T47D (cell line): ENCODE data around the gene RND3.

Source experiments
- DNase-seq, 2 experiments: peaks; one replicate each; pipeline versions ENCODE4 v3.0.0 to v3.0.0-alpha.2; 2011 to 2012; ENCODE audit warnings: low read depth in 1 of 2, low spot score in 1 of 2
- JUND ChIP-seq: IDR thresholded peaks from 2 replicates; pipeline ENCODE4 v1.6.1; 2012; ENCODE audit warnings: low read depth
- in situ Hi-C: cut with HindIII; loops from 2 replicates; pipeline ENCODE4 v1.10.0; 2016; ENCODE audit warnings: low sequenced_read_pairs, low pct_unique_long_range_greater_than_20kb

The RND3 gene, protein sequence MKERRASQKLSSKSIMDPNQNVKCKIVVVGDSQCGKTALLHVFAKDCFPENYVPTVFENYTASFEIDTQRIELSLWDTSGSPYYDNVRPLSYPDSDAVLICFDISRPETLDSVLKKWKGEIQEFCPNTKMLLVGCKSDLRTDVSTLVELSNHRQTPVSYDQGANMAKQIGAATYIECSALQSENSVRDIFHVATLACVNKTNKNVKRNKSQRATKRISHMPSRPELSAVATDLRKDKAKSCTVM

DNA sequence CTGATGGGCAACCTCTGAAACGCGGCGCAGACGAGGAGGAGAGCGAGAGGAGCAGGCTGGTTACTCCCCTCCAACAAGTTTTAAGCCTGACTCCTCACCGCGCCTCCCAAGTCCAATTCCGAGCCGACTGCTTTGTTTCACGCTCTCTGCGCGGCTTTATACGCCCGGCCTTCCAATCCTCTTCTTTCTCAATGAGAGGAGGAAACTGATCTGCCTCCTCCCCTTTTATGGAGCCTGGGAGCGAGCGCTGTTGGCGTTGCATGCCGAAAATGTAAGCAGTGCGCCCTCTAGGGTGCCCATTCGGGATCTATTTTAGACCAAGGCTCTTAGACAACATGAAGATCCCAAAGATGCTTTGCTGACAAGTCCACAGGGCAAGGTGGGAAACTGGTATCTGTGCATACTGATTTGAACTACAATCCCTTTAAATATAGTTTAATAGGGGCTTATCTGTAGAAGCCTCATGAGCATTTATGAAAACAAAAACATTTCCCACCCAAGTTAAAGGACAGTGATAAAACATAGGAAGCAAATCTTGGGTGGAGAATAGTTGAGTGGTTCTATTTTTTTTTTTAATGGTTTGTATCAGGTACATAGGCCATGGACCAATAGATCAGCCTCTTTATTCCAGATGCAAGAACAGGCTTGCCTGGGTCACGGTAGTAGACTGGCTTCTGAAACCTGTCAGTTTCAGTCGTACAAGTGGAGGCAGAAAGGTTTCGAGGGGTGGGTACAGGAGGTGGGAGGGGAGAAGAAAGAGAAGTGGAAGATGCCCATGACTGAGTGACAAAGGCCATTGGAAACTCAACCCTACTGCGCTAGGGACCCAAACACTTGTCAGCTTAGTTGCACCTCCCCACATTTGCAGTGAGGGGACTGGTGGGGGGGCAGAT is at the start of gene RND3:
Gene RND3 (minus strand): TSS at position 131 of the 893 bp plus-strand sequence. CDS start 250 bp downstream, outside the sequence.
- in situ Hi-C loops: no loop called here
- TF ChIP-seq JUND: no peak
- DNase-seq: peak; percentile 73 to 98

DNA sequence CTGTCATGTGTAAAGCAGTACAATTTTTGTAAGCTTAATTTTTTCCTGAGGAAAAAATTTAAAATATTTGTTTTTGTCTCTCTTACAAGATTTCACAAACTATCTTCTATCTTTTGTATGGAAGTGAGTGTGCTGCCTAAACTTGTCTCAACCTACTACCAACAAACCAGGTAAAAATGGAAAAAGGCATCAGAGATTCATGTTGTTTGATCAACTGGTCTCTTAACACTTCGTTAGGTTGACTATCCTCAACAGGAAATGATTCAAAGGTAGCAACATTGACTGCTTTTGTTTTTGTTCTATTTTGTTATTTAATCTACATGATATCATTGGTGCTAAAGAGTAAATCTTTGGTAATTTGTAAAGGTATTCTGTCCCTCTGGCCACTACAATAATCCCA is 47.7 kb upstream of the RND3 start:
- in situ Hi-C loops: no loop called here
- no peak for DNase-seq
- TF ChIP-seq JUND: no peak

GRCh38 chr2:150532879-150533278 is 45.4 kb upstream of the RND3 start:
- in situ Hi-C loops: no loop called here
- TF ChIP-seq JUND: no peak
- no peak for DNase-seq

GRCh38 chr2:150532020-150532419 is 44.6 kb upstream of the RND3 start:
- in situ Hi-C loops: no loop called here
- no peak for TF ChIP-seq JUND

GRCh38 chr2:150531591-150531990 is 44.1 kb upstream of the RND3 start:
- no peak for DNase-seq
- in situ Hi-C loops: no loop called here
- no peak for TF ChIP-seq JUND

More at GRCh38 chr2:150532020-150532419, 44.6 kb upstream of the RND3 start:
- DNase-seq: no peak

DNA sequence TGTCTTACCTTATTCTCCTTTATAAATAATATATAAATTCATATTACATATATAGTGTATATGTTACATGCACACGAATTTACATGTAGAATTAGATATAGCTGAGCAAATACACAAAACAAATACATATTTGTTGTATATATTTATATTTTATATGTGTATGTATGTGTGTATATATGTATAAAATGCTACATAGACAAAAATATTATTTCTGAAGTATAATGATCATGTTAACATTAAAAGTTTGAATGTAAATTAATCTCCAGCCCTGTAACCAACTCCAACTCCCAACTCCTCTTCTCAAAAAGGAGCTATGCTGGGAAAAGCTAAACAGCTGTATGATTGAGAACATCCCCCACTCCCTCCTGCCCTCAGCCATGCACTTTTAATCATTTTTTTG is 42.7 kb upstream of the RND3 start:
- TF ChIP-seq JUND: no peak
- DNase-seq: no peak
- in situ Hi-C loops: no loop called here

DNA sequence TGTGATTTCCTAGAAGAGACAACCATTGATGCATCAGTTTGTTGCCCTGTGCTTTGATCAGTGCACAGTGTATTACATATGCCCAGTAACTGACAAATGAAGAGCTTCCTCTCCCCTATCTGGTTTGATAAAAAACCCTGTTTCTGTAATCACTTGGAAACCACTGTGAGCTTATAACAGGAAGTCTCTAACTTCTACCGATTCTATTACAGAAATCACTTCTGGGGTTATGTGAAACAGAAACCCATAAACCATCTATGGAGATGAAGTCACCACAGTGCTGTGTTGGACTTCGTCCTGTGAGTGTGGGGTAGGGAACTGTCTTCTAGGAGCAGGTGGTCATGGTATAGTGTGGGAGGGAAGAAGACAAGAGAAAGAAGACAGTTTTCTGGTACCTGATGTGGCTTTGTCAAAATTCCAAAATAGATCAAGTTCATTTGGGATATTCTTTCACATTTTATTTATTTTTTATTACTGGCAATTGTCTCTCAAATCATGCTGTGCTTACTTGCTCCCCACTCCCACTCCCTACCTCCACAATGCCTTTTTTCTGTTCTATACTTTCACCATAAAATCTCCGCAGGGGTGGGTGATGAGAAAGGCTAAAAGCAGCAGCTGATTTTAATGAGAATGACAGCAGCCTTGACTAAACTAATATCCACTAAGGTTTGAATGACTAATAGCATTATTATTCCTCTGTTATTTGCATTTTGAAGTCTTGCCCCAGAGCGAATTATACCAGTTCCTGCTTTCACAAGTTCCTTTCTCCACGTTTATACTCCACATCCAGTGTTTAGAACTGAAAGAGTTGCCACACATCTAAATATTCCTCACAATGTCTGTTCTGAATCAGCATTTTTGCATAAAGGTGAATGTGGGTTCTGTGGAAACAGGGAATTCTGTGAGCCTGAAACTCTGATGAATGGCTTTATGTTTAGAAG is 41.7 kb upstream of the RND3 start:
- TF ChIP-seq JUND: no peak
- in situ Hi-C loops: no loop called here
- peak; percentile 12 to 15 for DNase-seq

- no peak for TF ChIP-seq JUND
- in situ Hi-C loops: no loop called here
- DNase-seq: peak in 1 of 2 experiments; percentile 67
Measured at GRCh38 chr2:150526827-150527226, 39.4 kb upstream of the RND3 start.

DNA sequence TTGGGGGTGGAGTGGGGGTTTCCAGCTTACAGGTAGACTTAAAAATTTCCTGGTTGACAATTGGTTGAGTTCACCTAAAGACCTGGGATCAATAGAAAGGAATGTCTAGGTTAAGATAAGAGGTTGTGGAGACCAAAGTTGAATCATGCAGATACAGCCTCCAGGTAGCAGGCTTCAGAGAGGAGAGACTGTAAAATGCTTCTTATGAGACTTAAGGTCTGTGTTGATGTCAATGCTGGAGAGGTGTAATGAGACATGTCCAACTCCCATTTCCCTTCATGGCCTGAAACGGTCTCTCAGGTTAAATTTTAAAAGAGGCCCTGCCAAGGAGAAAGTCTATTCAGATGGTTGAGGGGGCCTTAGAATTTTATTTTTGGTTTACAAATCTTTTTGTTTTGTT is 38.5 kb upstream of the RND3 start:
- no peak for DNase-seq
- in situ Hi-C loops: no loop called here
- no peak for TF ChIP-seq JUND

DNA sequence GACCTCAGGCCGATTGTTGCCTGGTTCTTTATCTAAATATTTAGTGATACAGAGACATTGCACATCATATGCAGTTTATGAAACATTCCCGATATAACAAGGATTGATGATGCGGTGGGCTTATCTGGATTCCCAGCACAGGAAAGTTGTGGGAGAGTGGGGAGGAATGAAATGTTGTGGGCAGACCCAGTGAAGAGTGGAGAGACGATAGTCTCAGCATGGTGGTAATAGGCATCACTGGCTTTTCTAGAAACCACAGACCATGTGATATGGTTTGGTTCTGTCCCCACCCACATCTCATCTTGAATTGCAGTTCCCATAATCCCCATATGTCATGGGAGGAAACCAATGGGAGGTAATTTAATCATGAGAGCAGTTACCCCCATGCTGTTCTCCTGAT is 34.8 kb upstream of the RND3 start:
- no peak for TF ChIP-seq JUND
- DNase-seq: no peak
- in situ Hi-C loops: no loop called here

DNA sequence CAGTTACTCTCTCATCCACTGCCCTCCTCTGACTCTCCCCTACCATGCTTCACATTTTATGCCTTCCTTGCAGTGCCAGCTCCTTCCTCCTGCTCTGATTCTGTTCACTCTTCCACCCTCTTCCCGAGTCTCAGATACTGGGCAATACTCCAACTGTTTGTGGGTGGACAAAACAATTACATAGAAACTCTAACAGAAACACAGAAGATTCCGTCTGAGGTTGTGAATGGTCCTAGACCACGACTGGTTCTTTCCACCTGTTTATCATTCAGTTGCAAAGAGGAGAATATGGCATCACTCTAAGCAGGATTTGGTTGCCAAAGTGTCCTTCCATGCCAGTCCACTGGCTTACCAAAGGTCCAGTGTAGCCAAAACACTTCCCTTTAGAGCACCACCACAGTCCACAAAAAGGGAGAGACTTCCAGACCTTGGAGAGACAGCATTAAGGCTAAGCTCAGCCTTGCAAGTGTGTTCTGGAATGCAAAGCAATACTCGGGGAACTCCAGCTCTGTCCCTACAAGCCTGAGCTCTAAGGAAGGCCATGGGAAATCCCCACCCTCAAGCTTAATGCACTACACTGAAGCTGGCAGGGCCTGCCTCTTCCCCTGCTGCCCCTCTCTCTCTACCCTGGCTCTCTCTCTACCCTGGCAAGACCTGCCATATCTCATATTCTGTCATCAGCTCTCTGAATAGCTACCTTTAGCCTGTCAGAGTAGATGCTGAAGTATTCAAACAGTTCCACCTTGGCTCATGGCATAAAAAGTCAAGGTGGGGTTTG is 33.6 kb upstream of the RND3 start:
- DNase-seq: no peak
- no peak for TF ChIP-seq JUND
- in situ Hi-C loops: no loop called here

DNA sequence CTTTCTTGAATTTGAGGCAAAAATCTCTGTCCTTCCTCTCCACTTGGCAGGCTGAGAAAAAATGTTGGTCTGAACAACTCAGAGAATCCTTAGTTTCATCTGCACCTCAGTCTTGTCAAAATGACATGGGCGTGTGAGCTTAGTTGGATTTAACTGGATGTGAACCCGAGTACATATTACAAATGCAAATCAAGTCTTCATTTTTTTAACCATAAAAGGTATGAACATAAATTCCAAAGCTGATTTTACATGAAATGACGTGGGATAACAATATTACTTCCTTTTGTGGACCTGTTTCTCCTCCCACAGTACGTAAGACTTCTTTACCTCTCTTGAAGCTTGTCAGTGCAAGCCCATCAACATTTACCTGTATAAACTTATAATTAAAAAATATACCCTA is 32.6 kb upstream of the RND3 start:
- no peak for DNase-seq
- TF ChIP-seq JUND: no peak
- in situ Hi-C loops: no loop called here
